ENCODE data around the gene RTN4RL2. TPM values are rescaled to one million over a fixed set of nuclear protein-coding genes. Genes with fewer than 3 reads are reported as not detected.

RTN4RL2 gene
- polyA plus RNA-seq, 1 donor from 2014 or later = 0.66 TPM

DNA sequence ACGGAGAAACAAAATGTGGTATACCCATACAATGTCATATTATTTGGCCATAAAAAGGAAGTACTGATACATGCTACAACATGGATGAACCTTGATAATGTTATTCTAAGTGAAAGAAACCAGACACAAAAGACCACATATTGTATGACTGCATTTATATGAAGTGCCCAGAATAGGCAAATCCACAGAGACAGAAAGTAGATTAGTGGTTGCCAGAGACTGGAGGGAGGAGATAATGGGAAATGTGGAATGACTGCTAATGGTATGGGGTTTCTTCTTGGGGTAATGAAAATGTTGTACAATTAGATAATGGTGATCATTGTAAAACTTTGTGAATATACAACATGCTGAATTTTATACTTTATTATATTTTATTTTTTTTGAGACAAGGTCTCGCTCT is 60.8 kb downstream of the RTN4RL2 start:
- H3K4me3 ChIP-seq (ENCODE audit: low read length) = no peak overlapping the region
- no peaks in the 10 kb centered on the region for H3K36me3 ChIP-seq (ENCODE audit: insufficient read depth, low read length)
- H3K79me2 ChIP-seq (replicated peaks; ENCODE audit: insufficient read depth, low read length) = no peaks in the 10 kb centered on the region
- no peaks in the 10 kb centered on the region for H3K9me2 ChIP-seq (ENCODE audit: insufficient read depth, low read length)
- no peaks in the 10 kb centered on the region for H3K9me3 ChIP-seq (ENCODE audit: low read length)
- H3K4me2 ChIP-seq (ENCODE audit: low read length) = no peak overlapping the region
- peaks cover 17% of the 10 kb centered on the region for H3K27me3 ChIP-seq (ENCODE audit: insufficient read depth, low read depth, low read length)
- no peak overlapping the region for H2AFZ ChIP-seq (ENCODE audit: low read depth, low read length)
- TF ChIP-seq EZH2 (IDR thresholded peaks at IDR 0.05; ENCODE audit: borderline replicate concordance, insufficient read depth, low read length, poor library complexity, severe bottlenecking) = no peak
- TF ChIP-seq SMC3 (conservative IDR thresholded peaks at IDR 0.05; ENCODE audit: poor library complexity) = no peak
- TF ChIP-seq, protein P1, sequence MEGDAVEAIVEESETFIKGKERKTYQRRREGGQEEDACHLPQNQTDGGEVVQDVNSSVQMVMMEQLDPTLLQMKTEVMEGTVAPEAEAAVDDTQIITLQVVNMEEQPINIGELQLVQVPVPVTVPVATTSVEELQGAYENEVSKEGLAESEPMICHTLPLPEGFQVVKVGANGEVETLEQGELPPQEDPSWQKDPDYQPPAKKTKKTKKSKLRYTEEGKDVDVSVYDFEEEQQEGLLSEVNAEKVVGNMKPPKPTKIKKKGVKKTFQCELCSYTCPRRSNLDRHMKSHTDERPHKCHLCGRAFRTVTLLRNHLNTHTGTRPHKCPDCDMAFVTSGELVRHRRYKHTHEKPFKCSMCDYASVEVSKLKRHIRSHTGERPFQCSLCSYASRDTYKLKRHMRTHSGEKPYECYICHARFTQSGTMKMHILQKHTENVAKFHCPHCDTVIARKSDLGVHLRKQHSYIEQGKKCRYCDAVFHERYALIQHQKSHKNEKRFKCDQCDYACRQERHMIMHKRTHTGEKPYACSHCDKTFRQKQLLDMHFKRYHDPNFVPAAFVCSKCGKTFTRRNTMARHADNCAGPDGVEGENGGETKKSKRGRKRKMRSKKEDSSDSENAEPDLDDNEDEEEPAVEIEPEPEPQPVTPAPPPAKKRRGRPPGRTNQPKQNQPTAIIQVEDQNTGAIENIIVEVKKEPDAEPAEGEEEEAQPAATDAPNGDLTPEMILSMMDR (IDR thresholded peaks at IDR 0.05; ENCODE audit: poor library complexity, severe bottlenecking) = no peak
- TF ChIP-seq RAD21 (conservative IDR thresholded peaks at IDR 0.05) = no peak
- no peak for TF ChIP-seq MXI1 (conservative IDR thresholded peaks at IDR 0.05; ENCODE audit: poor library complexity, severe bottlenecking)
- no peaks in the 10 kb centered on the region for H3F3A ChIP-seq (ENCODE audit: insufficient read depth, low read length, poor library complexity, severe bottlenecking)
- H4K20me1 ChIP-seq (ENCODE audit: insufficient read depth) = no peaks in the 10 kb centered on the region
- no peak overlapping the region for H3K27ac ChIP-seq (ENCODE audit: low read length)
- H3K9ac ChIP-seq (ENCODE audit: low read length) = no peak overlapping the region

DNA sequence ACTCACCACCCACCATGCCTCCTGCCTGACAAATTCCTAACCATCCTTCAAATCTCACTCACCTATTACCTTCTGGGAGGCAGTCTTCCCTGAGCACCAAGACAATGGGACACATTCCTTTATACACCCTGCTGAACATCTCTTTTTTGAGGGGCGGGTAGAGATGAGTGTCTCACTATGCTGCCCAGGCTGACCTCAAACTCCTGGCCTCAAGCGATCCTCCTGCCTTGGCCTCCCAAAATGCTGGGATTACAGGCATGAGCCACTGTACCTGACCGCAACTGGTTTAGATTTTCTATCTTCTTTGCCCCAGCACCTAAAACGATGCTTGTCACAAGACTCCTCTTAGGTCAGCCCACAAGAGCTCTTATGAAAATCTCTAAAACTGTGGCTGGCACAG is 63.1 kb downstream of the RTN4RL2 start:
- no peaks in the 10 kb centered on the region for H3K27me3 ChIP-seq (ENCODE audit: insufficient read depth, low read depth, low read length)
- H4K20me1 ChIP-seq (ENCODE audit: insufficient read depth) = no peaks in the 10 kb centered on the region
- H3K36me3 ChIP-seq (ENCODE audit: insufficient read depth, low read length) = no peaks in the 10 kb centered on the region
- H3K79me2 ChIP-seq (replicated peaks; ENCODE audit: insufficient read depth, low read length) = no peaks in the 10 kb centered on the region
- no peaks in the 10 kb centered on the region for H3F3A ChIP-seq (ENCODE audit: insufficient read depth, low read length, poor library complexity, severe bottlenecking)
- no peak for TF ChIP-seq RAD21 (conservative IDR thresholded peaks at IDR 0.05)
- TF ChIP-seq, protein P2, sequence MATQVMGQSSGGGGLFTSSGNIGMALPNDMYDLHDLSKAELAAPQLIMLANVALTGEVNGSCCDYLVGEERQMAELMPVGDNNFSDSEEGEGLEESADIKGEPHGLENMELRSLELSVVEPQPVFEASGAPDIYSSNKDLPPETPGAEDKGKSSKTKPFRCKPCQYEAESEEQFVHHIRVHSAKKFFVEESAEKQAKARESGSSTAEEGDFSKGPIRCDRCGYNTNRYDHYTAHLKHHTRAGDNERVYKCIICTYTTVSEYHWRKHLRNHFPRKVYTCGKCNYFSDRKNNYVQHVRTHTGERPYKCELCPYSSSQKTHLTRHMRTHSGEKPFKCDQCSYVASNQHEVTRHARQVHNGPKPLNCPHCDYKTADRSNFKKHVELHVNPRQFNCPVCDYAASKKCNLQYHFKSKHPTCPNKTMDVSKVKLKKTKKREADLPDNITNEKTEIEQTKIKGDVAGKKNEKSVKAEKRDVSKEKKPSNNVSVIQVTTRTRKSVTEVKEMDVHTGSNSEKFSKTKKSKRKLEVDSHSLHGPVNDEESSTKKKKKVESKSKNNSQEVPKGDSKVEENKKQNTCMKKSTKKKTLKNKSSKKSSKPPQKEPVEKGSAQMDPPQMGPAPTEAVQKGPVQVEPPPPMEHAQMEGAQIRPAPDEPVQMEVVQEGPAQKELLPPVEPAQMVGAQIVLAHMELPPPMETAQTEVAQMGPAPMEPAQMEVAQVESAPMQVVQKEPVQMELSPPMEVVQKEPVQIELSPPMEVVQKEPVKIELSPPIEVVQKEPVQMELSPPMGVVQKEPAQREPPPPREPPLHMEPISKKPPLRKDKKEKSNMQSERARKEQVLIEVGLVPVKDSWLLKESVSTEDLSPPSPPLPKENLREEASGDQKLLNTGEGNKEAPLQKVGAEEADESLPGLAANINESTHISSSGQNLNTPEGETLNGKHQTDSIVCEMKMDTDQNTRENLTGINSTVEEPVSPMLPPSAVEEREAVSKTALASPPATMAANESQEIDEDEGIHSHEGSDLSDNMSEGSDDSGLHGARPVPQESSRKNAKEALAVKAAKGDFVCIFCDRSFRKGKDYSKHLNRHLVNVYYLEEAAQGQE (IDR thresholded peaks at IDR 0.05; ENCODE audit: borderline replicate concordance) = no peak
- TF ChIP-seq MXI1 (conservative IDR thresholded peaks at IDR 0.05; ENCODE audit: poor library complexity, severe bottlenecking) = no peak
- no peak for TF ChIP-seq EP300 (conservative IDR thresholded peaks at IDR 0.05; ENCODE audit: poor library complexity, severe bottlenecking)
- TF ChIP-seq EZH2 (IDR thresholded peaks at IDR 0.05; ENCODE audit: borderline replicate concordance, insufficient read depth, low read length, poor library complexity, severe bottlenecking) = no peak
- TF ChIP-seq SMC3 (conservative IDR thresholded peaks at IDR 0.05; ENCODE audit: poor library complexity) = no peak
- TF ChIP-seq, protein P1 (IDR thresholded peaks at IDR 0.05; ENCODE audit: poor library complexity, severe bottlenecking) = no peak
- no peak for TF ChIP-seq POLR2AphosphoS5 (IDR thresholded peaks at IDR 0.05)
- TF ChIP-seq TAF1 (IDR thresholded peaks at IDR 0.05; ENCODE audit: low read depth) = no peak
- H3K9me3 ChIP-seq (ENCODE audit: low read length) = no peaks in the 10 kb centered on the region
- no peak overlapping the region for H3K4me2 ChIP-seq (ENCODE audit: low read length)
- H2AFZ ChIP-seq (ENCODE audit: low read depth, low read length) = no peak overlapping the region
- no peak overlapping the region for H3K4me3 ChIP-seq (ENCODE audit: low read length)
- H3K27ac ChIP-seq (ENCODE audit: low read length) = no peak overlapping the region
- H3K9me2 ChIP-seq (ENCODE audit: insufficient read depth, low read length) = no peaks in the 10 kb centered on the region
- H3K9ac ChIP-seq (ENCODE audit: low read length) = no peak overlapping the region

Small RNAs within 50 kb of the gene (small RNA-seq; reads per million reads assigned to genes)
- gene RNA5SP341 = 0 reads per million in 3 experiments

Other genes starting within 250 kb of the RTN4RL2 start
- gene APLNR, start 223.3 kb upstream of the RTN4RL2 start, polyA plus RNA-seq = not detected in 2 replicates
- 8.9 and 9.4 TPM in 2 replicates for gene TNKS1BP1, start 135.6 kb upstream of the RTN4RL2 start, polyA plus RNA-seq
- gene SSRP1, start 124.6 kb upstream of the RTN4RL2 start, polyA plus RNA-seq = 81.1 and 84.7 TPM in 2 replicates
- gene P2RX3, start 122.2 kb upstream of the RTN4RL2 start, polyA plus RNA-seq = not detected in 2 replicates
- gene PRG3, start 79.4 kb upstream of the RTN4RL2 start, polyA plus RNA-seq = not detected in 2 replicates
- not detected in 2 replicates for gene PRG2, start 69.9 kb upstream of the RTN4RL2 start, polyA plus RNA-seq
- gene SLC43A3, start 33.4 kb upstream of the RTN4RL2 start, polyA plus RNA-seq = 0.33 TPM in 1 of 2 replicates, not detected in the other
- gene SLC43A1, start 55.2 kb downstream of the RTN4RL2 start, polyA plus RNA-seq = 2.5 and 3.3 TPM in 2 replicates
- gene TIMM10, start 70.2 kb downstream of the RTN4RL2 start, polyA plus RNA-seq = 63.6 and 69.5 TPM in 2 replicates
- gene SMTNL1, start 77.1 kb downstream of the RTN4RL2 start, polyA plus RNA-seq = not detected in 2 replicates
- gene UBE2L6, start 107.1 kb downstream of the RTN4RL2 start, polyA plus RNA-seq = 88.0 and 101 TPM in 2 replicates
- gene SERPING1, start 137.2 kb downstream of the RTN4RL2 start, polyA plus RNA-seq = 0.22 TPM in 1 of 2 replicates, not detected in the other
- gene YPEL4, start 189.4 kb downstream of the RTN4RL2 start, polyA plus RNA-seq = 18.4 and 19.8 TPM in 2 replicates
- gene CLP1, start 197.2 kb downstream of the RTN4RL2 start, polyA plus RNA-seq = 18.2 and 22.7 TPM in 2 replicates
- 15.8 and 17.4 TPM in 2 replicates for gene ZDHHC5, start 207.6 kb downstream of the RTN4RL2 start, polyA plus RNA-seq